GM12801 (cell line): Measurements from ENCODE around the gene NIM1K.

ENCODE experiments used
- TF ChIP-seq, protein P1 (sequence below): IDR thresholded peaks from one replicate; pipeline ENCODE4 v1.5.1; 2011; ENCODE audit warnings: control low read depth; ENCODE audit not compliant: insufficient read length; ENCODE audit errors: extremely low read depth

Gene NIM1K

DNA sequence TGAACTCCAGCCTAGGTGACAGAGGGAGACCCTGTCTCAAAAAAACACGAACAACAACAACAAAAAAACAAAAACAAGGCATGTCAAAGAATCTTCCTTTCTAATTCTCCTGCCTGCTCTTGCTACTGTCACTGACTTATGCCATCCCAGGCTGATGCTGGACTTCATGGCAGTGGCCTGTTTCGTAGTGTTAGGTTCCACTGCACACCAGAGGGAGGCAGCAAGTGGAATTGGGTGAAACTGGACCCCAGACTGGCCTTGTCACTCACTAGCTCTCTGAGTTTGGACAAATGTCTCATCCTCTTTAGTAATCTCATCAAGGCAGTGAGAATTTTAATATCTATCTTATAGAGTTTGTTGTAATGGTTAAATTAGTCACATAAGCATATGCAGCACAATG, 12.9 kb downstream of the NIM1K start:
- TF ChIP-seq, protein P1, sequence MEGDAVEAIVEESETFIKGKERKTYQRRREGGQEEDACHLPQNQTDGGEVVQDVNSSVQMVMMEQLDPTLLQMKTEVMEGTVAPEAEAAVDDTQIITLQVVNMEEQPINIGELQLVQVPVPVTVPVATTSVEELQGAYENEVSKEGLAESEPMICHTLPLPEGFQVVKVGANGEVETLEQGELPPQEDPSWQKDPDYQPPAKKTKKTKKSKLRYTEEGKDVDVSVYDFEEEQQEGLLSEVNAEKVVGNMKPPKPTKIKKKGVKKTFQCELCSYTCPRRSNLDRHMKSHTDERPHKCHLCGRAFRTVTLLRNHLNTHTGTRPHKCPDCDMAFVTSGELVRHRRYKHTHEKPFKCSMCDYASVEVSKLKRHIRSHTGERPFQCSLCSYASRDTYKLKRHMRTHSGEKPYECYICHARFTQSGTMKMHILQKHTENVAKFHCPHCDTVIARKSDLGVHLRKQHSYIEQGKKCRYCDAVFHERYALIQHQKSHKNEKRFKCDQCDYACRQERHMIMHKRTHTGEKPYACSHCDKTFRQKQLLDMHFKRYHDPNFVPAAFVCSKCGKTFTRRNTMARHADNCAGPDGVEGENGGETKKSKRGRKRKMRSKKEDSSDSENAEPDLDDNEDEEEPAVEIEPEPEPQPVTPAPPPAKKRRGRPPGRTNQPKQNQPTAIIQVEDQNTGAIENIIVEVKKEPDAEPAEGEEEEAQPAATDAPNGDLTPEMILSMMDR = no peak

DNA sequence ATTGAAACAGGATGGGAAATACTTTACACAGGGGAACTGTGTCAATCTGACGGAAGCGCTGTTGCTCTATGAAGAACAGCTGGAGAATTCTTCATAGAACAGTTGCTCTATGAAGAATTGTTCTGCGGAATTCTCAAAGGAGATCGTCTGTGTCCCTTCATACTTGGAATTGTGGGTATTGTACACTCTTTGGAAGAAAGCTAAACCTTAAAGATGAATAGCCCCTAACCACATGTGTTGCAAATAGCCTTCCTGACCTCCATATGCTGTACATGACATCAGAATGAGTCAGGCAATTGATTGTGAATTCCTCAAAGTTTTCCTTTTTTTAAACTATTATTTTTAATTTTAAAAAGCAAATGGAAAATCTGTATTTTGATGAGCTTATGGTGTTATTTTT, 15.6 kb downstream of the NIM1K start:
- TF ChIP-seq, protein P1 = no peak

DNA sequence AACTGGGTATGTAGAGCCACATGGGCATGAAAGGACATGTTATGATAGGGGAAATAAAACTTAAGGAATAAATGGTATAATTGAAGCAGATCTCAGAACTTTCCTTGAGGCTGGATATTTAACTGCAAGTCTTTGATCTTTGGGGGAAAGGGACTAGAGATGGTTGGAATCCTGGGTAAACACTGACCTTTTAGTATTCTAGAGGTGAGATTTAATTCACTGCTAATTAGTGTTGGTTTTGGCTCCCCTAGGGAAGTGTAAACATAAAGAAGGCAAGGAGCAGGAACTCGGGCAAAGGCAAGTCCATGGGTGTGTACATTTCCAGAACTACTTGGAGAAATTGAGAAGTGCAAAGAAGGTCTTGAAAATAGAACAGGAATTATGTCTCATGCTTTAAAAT, 16.6 kb downstream of the NIM1K start:
- TF ChIP-seq, protein P1 = no peak

DNA sequence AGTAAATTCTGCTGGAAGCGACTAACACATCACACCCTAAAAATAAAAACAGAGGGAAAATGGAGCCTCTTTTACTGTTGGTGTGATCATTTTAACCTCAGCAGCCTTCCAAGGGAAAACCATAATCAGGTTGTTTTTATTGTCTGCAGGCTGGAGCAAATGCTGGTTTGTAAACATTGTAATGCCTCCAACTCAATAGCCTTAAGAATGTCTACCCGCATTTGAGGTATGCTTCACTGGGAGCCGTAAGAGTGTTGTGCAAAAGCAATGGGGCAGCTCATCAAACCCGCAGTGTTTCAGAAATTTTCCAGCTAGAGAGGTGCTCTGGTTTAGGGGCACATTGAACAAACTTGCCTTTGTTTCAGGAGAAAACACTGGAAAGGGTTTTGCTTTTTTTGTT, 17.0 kb downstream of the NIM1K start:
- TF ChIP-seq, protein P1 = no peak

DNA sequence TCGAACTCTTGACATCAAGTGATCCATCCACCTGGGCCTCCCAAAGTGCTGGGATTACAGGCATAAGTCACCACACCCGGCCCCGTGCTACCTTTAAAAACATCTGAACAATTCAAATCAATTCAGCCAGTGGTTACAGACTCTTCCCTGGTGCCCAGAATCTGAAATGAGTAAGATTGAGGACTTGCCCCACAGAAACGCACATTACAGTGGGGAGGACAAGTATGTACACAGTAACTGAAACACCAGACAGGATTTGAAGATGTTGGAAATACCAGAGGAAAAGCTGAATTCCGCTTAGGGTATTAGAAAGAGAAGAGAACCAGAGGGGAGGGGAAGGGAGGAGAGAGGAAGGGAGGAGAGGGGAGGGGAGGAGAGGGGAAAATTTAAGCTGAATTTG, 17.8 kb downstream of the NIM1K start:
- TF ChIP-seq, protein P1 = no peak

DNA sequence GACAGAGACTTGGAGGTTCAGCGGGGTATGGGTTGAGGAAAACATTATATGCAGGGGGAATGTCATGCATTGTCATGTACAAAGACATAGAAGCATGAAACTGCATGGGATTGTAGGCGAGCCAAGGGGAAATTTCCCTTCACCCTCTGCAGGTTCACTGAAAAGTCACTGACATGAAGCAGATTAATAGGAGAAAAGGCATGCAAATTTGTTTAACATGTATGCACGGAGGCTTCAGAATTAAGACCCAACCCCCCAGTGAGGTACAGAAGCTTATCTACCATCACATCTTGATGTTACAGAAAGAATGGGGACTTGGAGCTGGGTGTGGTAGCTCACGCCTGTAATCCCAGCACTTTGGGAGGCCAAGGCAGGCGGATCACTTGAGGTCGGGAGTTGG, 18.5 kb downstream of the NIM1K start:
- TF ChIP-seq, protein P1 = no peak

DNA sequence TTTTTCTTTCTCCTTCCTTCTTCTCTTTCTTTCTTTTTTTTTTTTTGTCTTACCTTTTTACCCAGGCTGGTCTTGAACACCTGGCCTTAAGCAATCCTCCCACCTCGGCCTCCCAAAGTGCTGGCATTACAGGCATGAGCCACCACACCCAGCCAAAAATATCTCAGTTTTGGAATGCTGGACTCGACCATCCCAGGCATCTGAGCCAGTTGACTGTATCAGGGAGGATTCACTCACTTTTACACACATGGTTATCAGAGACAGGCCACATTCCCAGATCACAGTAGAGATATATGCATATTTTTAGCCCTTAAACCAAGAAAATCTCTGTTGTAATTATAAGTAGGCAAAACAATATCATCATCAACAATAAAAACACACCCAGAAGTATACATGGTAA, 21.9 kb downstream of the NIM1K start:
- TF ChIP-seq, protein P1 = no peak
